ENCODE results near the gene FAAP20. TPM values are rescaled to one million over a fixed set of nuclear protein-coding genes. Genes with fewer than 3 reads are reported as not detected.

The FAAP20 gene
- total RNA-seq, 1 experiment from 2014 or later = 119 TPM

- no peak overlapping the region for H4K91ac ChIP-seq (ENCODE audit: insufficient read length, low read depth, low read length)
- no peak overlapping the region for H4K8ac ChIP-seq (replicated peaks; ENCODE audit: insufficient read length, low read depth, low read length)
- H3K36me3 Mint-ChIP-seq (ENCODE audit: insufficient read depth in 1 of 3, low read depth in 3 of 3) = no peaks in the 10 kb centered on the region; a peak in 1 of 7 replicates
- no peak overlapping the region for H3K27ac ChIP-seq (ENCODE audit: insufficient read length, low read depth, low read length)
- no peak overlapping the region for H2BK15ac ChIP-seq (ENCODE audit: low read depth, low read length)
- H4K20me1 ChIP-seq (ENCODE audit: control insufficient read depth, insufficient read depth, insufficient read length) = no peaks in the 10 kb centered on the region
- no peak overlapping the region; a peak in 1 of 7 replicates for H3K27ac Mint-ChIP-seq
- no peak overlapping the region for H2BK5ac ChIP-seq (ENCODE audit: insufficient read length, low read length)
- no peaks in the 10 kb centered on the region for H3K9me3 Mint-ChIP-seq
- no peak overlapping the region for H2AFZ ChIP-seq (ENCODE audit: low read length)
- WGBS (ENCODE audit: extremely low coverage, insufficient read length, low lambda C conversion rate) = no CpG with 5 or more reads among the region's 24 CpGs
- no peak overlapping the region for H3K4ac ChIP-seq (ENCODE audit: low read depth, low read length)
- no peak for TF ChIP-seq CTCF (conservative IDR thresholded peaks at IDR 0.05)
- H3K23ac ChIP-seq (ENCODE audit: insufficient read length, low read depth, low read length) = no peak overlapping the region
- no peak overlapping the region for H2AK5ac ChIP-seq (ENCODE audit: insufficient read length, low read length)
- H3K9me3 ChIP-seq (ENCODE audit: control insufficient read depth, low read depth, low read length) = no peaks in the 10 kb centered on the region
- H3K23me2 ChIP-seq (ENCODE audit: insufficient read length, low read depth, low read length, poor library complexity, severe bottlenecking) = peaks cover 14% of the 10 kb centered on the region
- no peak overlapping the region for H3K9ac ChIP-seq (ENCODE audit: extremely low read depth, insufficient read length, low read length)
- no peak overlapping the region for H3K56ac ChIP-seq (ENCODE audit: insufficient read length, low read depth, low read length)
- peak overlapping the region in 1 of 2 experiments; percentile 19; a peak in 1 of 5 replicates for H3K4me3 Mint-ChIP-seq
- peaks cover 13% of the 10 kb centered on the region for H3K27me3 Mint-ChIP-seq (ENCODE audit: low read depth)
- H3K27me3 ChIP-seq (ENCODE audit: insufficient read depth, low read length) = no peaks in the 10 kb centered on the region
- no peak overlapping the region for H4K5ac ChIP-seq (ENCODE audit: insufficient read length, low read depth, low read length)
- no peak overlapping the region for H3K4me2 ChIP-seq (ENCODE audit: insufficient read depth, insufficient read length, low read length)
- H3K4me1 ChIP-seq (ENCODE audit: insufficient read depth, low read length) = no peaks in the 10 kb centered on the region
- H3K79me1 ChIP-seq (ENCODE audit: insufficient read depth, low read depth, low read length, poor library complexity, severe bottlenecking) = no peaks in the 10 kb centered on the region
- no peak overlapping the region for H2BK12ac ChIP-seq (ENCODE audit: insufficient read length, low read depth, low read length)
- no peak overlapping the region for H2BK20ac ChIP-seq (ENCODE audit: low read depth, low read length, poor library complexity, severe bottlenecking)
- H2BK120ac ChIP-seq (ENCODE audit: low read depth, low read length, poor library complexity, severe bottlenecking) = no peak overlapping the region
- H3K18ac ChIP-seq (ENCODE audit: insufficient read length, low read depth, low read length) = peak overlapping the region; percentile 22
- no peak overlapping the region; the same call in 1 of the 2 replicates for H3K14ac ChIP-seq (ENCODE audit: insufficient read depth, low read length)
- no peak for DNase-seq
- no peak overlapping the region for H3T11ph ChIP-seq (ENCODE audit: low read length)
- no peaks in the 10 kb centered on the region for H3K79me2 ChIP-seq (ENCODE audit: insufficient read depth, low read length)
- H3K4me1 Mint-ChIP-seq = peaks cover 13 to 40% of the 10 kb centered on the region in 2 experiments
These were observed 14.0 kb upstream of the FAAP20 start for GRCh38 chr1:2208309-2209239.

Data from H9 (cell line).